ENCODE data around the gene CCDC157.
A peak's percentile ranks its signal among the peaks of the same experiment; 100 is the strongest.

The CCDC157 gene

DNA sequence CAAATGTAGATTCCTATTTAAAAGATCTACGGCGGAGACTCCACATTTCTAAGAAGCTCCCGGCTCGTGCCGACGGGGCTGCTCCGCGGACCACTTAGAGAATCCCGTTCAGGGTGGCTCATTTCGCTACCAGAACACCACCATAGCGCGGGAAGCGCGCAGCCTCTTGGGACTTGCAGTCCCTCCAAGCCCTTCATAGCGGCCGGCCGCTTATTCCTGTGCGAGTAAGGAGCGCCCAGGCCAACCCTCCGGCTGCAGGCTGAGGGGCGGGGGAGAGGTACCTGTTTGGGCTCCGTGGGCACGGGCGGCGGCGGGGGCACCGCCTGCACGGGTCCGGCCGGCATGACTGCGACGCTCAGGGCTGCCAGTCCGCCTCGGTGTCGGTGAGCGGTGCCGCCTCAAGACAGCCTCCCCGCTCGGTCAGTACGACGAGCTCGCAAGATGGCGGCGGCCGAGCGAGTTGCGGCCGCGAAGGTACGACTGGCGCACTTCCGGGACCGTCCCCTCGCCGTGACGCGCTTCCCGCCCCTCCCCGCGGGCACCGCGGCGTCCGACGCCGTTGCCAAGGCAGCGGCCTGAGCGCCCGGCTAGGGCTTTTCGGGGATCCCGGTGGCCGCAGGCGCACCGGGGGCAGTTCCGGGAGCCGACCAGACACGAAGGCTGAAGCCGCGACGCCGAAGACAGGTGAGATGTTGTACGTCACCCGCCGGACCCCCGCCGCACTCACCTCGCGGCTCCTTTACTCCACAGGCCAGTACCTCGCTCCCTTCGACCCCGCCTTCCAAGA, at the start of gene CCDC157, which contains the start of gene SF3A1:
CCDC157 (plus strand) TSS at position 559 of the 787 bp plus-strand sequence. CDS start 8,994 bp downstream, outside the sequence.
SF3A1 (minus strand) TSS at position 446 of the 787 bp plus-strand sequence; CDS start at position 344, 102 bp downstream.
- peak; percentile 95 for DNase-seq (ENCODE audit: low spot score)

DNA sequence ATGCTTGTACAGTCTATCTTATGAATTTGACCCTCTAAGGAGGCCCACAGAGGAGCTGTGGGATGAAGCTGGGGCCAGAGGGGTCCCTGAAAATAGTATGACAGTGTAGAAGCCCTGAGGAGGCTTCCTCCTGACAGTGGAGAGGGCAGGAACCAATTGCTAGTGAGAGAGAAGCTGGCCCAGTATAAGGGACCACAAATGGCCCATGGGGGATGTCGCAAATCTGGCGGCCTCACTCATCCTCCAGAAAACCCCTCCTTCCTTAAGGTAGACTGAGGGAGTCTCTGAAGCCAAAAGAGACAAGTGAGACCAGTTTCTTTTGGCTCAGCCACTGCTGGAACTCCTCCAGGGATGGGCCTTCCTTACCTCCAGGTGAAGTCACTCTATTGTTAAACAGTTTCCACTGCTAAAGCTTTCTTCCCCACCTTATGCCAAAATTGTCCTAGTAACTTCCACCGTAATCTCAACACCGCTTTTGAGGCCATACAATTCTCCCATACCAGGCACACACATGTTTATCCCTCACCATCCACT, 49.7 kb upstream of the CCDC157 start:
- DNase-seq (ENCODE audit: low spot score): no peak

DNA sequence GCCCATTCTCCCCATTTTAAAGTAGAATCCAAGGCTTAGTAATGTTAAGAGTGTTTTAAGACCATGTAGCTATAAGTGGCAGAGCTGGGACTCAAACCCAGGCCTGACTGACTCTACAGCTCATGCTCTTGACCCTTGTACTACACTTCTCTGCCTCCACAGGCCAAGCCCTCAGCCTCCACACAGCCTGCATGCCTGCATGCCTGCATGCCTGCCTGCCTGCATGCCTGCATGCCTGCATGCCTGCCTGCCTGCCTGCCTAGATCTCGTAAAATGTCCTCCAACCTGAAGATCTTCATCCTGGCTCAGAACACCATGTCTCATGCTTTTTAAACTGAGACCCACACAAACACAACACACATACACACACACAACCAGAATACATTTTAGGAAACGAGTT, 48.7 kb upstream of the CCDC157 start:
- no peak for DNase-seq (ENCODE audit: low spot score)

DNA sequence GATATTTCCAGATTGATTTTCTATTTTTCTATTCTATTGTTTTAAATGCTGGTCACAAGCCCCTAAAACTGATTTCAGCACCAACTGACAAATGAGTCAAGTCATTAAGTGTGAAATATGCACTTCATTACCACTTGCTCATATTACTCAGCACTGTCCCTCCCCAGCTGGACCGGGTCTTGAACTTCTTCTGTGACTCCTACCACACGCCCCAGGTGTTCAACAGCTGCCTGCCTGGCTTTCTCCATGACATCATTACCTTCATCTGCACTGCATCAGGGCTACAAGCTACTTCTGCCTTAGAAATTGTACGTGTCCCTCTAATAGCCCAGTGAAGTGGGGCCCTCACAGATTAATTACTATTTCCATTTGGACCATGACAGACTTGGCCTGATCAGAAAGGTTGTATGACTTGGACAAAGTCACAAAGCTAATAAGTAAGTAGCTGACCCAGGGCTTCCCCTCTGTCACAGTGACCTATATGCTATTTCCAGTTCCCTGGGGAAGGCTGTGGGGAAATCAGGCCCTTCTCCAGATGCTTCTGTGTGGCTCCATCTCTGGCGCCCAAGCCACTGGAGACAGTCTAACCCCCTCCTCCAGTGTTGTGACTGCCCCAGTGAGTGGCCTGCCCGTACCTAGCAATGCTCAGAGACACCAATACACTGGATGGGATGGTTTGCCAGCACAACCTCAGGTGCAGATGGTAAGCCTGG, 48.1 kb upstream of the CCDC157 start:
- no peak for DNase-seq (ENCODE audit: low spot score)

DNA sequence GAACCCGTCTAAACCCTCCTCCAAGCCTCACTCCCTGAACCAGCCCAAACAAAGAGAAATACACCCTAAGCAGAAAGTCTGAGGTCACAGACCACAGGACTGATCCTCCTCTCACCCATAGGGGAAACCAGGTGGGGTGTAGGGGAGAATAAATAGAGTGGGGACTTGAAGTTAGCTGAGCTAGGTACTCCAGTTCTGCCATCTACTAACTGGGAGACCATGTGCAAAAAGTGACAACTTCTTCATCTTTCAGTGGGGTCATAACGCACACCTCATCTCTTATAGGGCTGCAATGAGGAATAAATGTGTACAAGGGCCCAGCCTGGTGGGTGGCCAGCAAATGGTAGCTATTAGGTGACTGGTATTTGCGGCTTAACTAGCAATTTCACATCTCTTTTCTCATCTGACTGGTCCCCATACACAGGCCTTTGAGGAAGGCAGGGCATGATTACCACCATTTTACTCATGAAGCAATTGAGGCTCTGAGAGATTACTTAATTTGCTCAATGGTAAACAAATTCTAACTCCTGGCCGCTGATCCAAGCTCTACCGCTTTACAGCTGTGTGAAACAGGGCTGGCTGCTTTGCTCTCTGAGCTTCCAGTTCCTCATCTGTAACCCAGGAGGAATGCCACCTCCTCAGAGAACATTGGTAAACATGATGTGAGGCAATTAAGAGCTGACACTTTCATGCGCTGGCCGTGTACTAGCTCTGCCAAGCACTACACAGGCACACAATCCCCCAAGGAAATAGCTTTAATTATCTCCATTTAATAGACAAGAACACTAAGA, 46.7 kb upstream of the CCDC157 start:
- peak; percentile 45 for DNase-seq (ENCODE audit: low spot score)

DNA sequence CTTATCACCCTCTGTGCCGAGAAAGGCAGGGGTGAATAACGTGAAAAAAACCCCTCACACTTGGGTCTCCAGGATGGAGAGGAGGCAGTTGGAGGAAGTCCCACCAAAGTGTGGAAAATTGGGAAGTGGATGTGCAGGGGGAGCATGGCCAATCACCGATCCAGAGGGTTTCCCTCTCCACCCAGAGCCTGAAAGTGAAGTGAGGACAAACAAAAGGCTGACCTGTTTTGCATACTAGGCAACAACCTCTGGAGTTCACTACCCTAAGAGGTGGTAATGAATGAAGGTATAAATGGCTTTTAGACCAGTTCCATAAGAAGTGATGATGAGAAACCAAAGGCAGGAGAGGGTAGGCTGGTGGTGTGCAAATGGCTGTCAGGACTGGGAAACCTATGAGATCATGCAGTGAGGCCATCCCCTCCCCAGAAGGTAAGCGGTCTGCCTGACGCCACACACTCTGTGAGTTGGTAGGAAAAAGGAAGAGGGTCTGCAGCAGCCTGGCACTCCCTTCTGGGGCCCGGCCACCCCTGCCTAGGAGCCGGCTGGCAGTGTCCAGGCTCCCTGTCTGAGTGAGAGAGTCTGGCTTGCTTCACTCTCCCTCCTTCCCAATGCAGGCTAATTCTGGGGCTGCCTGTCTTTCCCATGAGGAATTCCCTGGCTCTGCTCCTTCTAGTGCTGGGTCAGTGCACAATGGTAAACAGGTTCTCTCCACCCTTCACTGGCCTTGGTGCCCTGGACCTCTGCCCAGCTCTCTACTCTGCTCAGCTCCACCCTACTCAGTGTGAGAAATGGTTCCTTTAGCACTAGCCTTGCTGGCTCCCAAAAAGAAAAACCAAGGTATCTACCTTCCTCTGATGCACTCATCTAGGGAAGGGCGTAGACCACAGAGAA, 45.7 kb upstream of the CCDC157 start:
- DNase-seq (ENCODE audit: low spot score): peak; percentile 73

DNA sequence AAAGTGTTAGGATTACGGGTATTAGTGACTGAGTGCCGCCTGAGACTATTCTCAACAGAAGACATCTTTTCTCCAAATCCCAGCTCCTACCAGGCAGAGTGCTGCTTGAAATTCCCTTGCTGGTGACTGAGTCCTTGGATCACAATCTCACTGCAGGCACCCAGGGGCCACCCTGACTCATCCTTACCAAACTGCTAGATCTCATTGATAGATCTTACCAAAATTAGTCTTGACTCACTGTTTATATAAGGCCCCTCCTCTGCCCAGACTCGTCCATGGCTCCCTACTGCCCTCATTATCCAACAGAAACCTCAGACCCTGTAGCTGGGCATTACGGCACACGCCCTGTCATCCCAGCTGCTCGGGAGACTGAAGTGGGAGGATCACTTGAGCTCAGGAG, 44.8 kb upstream of the CCDC157 start:
- no peak for DNase-seq (ENCODE audit: low spot score)

DNA sequence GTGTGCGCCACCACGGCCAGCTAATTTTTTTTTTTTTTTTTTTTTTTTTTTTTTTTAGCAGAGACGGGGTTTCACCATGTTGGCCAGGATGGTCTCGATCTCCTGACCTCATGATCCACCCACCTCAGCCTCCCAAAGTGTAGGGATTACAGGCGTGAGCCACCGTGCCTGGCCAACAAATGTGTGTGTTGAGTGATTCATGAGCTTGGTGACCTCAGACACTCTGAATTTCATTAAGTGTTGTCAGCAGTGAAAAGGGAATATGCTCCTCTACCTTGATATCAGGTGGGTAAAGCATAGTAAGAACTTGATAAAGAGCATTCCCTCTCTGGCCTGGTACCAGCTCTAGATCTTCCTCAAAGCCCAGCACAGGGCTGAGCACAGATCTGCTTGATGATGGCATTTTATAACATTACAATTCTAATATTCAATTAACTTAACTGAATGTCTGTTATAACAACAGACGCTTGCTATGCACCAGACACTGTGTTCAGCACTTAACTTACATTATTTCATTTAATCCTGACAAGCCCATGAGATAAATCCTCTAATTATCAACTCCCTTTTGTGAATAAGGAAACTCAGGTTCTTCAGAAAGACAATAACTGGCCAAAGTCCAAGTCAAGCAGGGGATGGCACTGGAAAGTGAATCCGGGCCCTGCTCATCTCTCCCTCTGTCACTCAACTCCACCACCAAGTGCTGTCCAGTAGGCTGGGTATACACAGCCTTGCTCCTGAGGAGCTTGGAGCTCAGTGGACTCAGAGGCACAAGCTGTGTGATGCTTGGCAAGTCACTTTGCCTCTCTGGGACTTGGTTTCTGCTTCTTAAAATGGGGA, 43.1 kb upstream of the CCDC157 start:
- DNase-seq (ENCODE audit: low spot score): no peak

DNA sequence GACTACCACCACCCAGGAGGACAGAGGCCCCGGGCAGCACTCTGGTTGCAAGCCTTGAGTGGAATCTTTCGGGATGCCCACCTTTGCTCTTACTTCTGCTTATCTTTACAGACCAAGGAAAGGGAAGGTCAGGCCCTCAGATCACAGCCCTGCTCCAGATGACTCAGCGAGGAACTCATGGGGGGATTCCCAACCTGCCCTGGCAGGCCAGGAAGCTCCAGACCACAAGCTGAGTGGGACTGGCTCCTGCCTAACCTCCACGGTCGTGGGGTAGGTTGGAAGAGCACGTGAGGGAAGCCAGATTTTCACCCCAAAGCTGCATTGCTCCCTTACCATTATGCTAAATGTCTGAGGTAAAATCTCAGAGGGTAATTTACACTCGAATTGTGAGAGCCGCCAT, 41.9 kb upstream of the CCDC157 start:
- DNase-seq (ENCODE audit: low spot score): no peak

DNA sequence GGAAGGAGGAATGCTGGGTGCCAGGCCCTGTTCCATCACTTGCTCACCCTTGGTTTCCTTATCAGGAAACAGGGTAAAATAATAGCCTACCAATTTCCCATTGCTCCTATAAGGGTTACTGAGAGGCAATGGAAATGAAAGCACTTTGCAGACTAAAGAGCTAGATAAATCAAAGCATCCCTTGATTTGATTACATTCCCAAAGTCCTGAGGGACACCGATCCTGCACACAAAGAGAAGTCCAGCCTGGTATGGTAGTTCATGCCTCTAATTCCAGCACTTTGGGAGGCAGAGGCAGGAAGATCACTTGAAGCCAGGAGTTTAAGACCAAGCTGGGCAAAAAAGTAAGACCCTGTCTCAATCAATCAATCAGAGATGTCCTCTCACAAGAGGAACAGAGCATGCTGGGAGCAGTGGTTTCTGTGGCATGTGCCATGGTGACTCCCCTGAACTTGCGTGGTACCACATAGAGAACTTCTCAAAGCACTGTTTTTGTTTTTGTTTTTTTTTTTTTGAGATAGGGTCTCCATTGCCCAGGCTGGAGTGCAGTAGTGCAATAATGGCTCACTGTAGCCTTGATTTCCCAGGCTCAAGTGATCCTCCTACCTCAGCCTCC, 40.7 kb upstream of the CCDC157 start:
- no peak for DNase-seq (ENCODE audit: low spot score)

DNA sequence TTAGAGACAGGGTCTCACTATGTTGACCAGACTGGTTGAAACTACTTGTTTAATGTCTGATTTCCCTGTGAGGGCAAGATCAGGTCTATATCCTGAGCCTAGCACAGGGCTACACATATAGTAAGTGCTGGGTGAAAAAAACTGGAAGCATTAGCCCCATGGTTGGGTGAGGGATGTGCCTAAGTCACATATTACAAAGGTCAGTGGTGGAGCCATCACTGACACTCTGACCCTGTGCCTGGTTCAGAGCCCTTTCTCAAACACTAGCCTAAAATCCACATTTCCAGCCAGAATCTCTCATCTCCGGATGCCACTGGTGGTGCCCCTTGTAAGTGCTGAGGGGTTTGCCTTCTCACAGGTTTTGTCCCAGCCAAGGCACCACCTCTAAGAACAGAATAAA, 39.0 kb upstream of the CCDC157 start:
- DNase-seq (ENCODE audit: low spot score): no peak

DNA sequence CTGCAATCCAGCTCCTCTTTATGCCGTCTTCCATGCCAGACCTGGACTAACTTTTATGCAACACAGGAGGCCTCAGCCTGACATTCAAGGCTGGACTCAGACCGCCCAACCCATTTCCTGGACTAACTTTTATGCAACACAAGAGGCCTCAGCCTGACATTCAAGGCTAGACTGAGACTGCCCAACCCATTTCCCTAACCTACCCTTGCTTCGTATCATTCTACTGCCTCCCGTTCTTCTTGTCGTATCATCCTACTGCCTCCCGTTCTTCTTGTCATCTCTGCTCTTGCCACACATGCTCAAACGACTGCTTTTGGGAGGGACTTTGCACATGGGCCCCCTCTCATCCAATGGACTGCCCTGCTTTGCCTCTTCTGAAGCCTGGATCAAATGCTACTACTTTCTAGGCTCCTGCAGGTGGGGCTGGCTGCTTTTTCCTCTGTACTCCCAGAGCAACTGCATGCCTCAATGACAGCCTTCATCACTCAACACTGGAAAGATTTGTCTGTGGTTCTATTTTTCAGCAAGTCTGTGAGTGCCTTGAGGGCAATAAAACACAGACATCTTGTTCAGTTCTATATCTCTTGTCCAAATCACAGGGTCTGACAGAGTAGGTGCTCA, 37.9 kb upstream of the CCDC157 start:
- no peak for DNase-seq (ENCODE audit: low spot score)

DNA sequence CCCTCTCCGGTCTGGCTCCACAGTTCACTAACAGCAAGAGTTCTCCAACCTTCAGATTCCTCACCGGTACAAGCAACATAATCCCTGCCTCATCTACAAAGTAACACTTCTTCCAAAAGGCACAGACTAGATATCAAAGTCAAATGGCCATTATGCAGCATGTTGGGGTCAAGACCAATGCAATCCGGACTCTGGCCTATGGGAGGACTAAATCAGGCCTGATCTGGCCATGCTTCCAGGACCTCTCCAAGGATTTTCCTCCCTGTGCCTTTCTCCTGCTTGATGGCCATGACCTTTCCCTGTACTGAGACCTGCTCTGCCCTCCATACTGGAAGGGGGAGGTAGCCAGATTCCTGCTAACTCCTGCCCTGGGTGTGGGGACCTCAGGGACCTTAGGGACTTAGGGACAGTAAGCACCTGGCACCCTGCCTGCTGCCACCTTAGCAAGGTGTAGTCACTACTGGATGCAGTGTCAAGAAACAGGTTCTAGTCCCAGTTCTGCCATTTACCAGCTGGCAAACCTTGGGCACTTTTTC, 36.7 kb upstream of the CCDC157 start:
- DNase-seq (ENCODE audit: low spot score): no peak

DNA sequence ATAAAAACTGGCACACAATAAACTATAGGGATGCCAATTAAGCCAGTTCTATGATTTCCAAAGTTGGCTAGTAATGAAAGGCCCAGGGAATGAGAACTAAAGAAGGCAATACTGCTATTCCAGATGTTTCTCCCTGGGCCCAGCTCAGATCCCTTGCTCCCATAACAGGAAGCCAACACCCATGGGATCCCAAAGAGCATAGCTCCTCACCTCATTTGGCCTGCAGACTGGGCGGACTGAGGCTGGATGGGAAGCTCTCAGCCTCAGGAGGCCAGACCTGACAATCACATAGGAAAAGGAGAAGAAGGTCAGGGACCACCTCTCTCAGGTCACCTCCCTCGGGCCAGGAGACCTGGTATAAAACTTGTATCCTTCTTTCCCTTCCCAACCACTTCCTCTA, 35.3 kb upstream of the CCDC157 start:
- DNase-seq (ENCODE audit: low spot score): no peak

DNA sequence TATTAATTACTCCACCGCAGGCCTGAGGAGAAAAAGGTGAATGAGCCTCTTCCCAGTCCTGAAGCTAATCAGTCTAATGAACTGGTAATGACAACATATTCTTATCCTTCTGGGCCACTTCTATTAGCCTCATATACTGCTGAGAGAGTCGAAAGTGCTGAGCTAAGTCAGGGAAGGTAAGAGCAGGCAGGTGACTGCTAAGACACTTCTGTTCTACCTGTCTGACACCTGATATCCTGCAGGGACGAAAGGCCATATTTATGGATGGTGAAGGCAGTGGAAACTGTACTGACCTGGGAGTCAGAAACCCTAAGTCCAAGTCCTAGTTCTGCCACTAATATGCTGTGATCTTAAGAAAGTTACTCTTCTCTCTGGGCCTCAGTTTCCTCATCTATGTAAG, 33.6 kb upstream of the CCDC157 start:
- no peak for DNase-seq (ENCODE audit: low spot score)

DNA sequence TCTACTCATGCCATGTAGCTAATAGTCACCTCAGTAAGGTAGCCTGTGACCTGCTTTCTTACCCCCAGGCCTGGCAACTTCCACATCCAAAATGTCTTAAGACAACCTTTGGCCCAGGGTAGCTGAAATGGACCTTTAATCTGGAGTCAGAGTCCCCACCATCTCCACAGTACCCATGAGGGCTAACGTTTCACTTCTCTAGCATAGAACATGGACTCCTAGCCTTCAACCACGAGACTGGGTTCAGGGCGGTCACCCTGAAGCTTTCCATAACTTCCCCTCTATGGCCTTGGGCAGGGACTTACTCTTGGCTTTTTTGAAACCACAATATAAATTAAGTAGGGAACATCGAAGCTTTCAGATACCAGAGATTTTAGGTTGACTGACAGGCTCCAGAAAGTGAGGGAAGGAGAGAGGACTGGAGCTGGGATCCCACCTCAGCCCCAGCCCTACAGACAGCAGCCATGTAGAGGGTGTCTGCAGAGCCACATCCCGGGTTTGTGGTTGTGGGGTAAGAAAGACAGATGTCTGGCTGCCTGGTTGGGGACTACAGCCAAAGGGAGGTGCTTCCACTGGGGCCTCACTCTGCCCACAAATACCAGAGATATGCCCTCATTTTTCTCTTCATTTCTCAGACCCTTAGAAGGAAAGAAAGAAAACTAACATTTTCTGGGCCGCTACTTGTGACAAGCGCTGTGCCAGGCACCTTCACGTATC, 32.6 kb upstream of the CCDC157 start:
- no peak for DNase-seq (ENCODE audit: low spot score)

DNA sequence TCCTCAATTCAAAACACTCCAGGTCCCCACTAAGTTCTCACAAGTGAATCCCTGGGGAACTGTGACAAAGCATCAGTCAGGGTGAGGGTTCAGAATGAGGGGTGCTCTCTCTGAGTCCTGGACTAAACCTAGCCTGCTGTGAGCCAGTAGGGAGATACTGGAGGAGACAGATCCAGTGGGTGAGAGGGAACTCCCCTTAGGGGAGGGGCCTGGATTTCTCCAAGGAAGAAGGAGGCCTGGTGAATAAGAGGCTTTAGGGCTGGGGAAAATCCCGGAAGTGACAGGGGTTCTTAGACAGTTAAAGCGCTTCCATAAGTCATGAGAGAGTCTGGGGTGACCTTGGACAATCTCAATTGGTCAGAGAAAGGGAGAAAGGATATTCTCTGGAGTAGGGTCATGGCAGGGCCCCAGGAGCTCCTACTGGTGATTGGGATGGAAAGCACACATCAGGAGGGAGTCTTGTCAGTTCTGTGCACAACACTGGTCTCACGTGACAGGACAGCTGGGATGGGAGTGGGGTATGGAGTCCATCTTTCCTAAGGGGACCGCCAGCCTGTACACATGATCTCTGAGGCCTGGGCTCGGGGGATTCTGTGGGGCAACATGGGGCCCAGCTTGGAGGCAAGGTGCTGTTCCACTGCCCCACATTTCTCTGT, 31.6 kb upstream of the CCDC157 start:
- DNase-seq (ENCODE audit: low spot score): no peak

DNA sequence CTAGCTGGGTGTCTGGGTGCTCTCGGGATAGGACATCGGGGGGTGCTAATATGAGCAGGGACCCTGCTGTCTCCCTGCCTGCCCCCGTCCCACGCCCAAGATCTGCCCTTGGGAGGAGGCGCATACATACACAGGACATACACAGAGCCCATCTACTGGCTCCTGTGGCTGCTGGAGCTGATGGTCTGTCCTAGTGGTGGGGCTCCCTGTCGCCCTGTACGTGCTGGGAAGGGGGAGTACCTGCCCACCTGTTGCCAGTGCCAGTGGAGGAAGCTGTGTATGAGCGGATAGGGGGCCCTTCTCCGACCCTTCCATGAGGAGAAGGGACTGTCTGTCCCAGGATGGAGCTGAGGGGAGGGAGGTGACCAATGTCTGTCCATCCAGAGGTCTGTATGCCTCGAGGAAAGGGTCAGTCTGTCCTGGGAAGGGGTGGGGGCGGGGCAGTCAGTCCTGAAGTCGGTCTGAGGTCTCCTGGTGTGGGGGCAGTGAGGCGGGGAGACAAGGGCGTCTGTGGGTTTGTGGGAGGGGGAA, 31.0 kb upstream of the CCDC157 start:
- DNase-seq (ENCODE audit: low spot score): no peak
